ENCODE data around the gene RNASE4.

GRCh38 chr14:20712904-20713303 lies 28.5 kb downstream of the RNASE4 start:
- TF ChIP-seq, protein P1, sequence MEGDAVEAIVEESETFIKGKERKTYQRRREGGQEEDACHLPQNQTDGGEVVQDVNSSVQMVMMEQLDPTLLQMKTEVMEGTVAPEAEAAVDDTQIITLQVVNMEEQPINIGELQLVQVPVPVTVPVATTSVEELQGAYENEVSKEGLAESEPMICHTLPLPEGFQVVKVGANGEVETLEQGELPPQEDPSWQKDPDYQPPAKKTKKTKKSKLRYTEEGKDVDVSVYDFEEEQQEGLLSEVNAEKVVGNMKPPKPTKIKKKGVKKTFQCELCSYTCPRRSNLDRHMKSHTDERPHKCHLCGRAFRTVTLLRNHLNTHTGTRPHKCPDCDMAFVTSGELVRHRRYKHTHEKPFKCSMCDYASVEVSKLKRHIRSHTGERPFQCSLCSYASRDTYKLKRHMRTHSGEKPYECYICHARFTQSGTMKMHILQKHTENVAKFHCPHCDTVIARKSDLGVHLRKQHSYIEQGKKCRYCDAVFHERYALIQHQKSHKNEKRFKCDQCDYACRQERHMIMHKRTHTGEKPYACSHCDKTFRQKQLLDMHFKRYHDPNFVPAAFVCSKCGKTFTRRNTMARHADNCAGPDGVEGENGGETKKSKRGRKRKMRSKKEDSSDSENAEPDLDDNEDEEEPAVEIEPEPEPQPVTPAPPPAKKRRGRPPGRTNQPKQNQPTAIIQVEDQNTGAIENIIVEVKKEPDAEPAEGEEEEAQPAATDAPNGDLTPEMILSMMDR (IDR thresholded peaks at IDR 0.05) = no peak
- TF ChIP-seq POLR2A (IDR thresholded peaks at IDR 0.05) = no peak

Measured in ovary (tissue), 3 donors.